ENCODE results near the gene B4GALT3. TPM values are rescaled to one million over a fixed set of nuclear protein-coding genes. Genes with fewer than 3 reads are reported as not detected.

Gene B4GALT3
- total and polyA plus RNA-seq, 2 of the 4 experiments (the other 2 are of a cell fraction) = 19.9 to 36.0 TPM

DNA sequence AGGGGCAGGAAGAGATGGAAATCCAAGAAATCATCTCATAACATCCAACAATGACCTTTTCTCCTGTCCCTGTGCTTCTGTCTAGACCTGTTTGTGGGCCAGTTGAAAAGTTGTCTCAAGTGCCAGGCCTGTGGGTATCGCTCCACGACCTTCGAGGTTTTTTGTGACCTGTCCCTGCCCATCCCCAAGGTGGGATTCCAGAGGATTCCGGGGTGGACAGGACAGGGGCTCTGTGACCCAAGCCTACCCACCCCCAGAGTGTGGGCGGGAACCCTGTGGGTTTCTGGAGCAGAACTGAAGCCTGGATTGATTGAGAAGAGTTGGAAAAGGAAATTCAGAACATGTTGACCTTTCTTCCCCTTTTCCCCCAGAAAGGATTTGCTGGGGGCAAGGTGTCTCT is 13.5 kb downstream of the B4GALT3 start:
- no peak overlapping the region for H3K4ac ChIP-seq (ENCODE audit: low read depth, low read length)
- H3K4me3 ChIP-seq (ENCODE audit: insufficient read depth, low read depth, low read length) = no peak overlapping the region
- no peak overlapping the region for H3K18ac ChIP-seq (ENCODE audit: low read depth, low read length)
- H4K5ac ChIP-seq (ENCODE audit: low read depth, low read length) = no peak overlapping the region
- no peak overlapping the region for H2BK120ac ChIP-seq (ENCODE audit: low read depth, low read length)
- no peak overlapping the region for H3K14ac ChIP-seq (replicated peaks; ENCODE audit: low read depth, low read length)
- peaks cover 8% of the 10 kb centered on the region for H3K4me1 ChIP-seq (ENCODE audit: control insufficient read depth, insufficient read depth, low read length)
- CTCF ChIA-PET = no interaction called here
- no peak overlapping the region for H2AFZ ChIP-seq (replicated peaks; ENCODE audit: low read length, poor library complexity)
- DNase-seq = no peak
- POLR2A ChIA-PET (ENCODE audit: unreplicated experiment) = no interaction called here
- no peak overlapping the region for H4K8ac ChIP-seq (ENCODE audit: low read depth in 2 of 2, low read length in 2 of 2)
- TF ChIP-seq ELK1 (IDR thresholded peaks at IDR 0.05; ENCODE audit: borderline replicate concordance, low read depth, low read length) (no peak), POLR2A (IDR thresholded peaks at IDR 0.05; ENCODE audit: low read depth, low read length) (no peak), MAFK (IDR thresholded peaks at IDR 0.05; ENCODE audit: low read depth, low read length) (no peak), RCOR1 (IDR thresholded peaks at IDR 0.05; ENCODE audit: insufficient replicate concordance, low read length) (no peak), SMC3 (IDR thresholded peaks at IDR 0.05; ENCODE audit: low read depth, low read length) (no peak)
- no peaks in the 10 kb centered on the region for H4K20me1 ChIP-seq (ENCODE audit: insufficient read depth, low read length)
- no peak overlapping the region for H3K56ac ChIP-seq (ENCODE audit: extremely low read depth, insufficient read depth, low read length)
- no CpG with 5 or more reads among the region's 5 CpGs for whole genome bisulfite sequencing, 2 experiments (ENCODE audit: extremely low coverage in 2 of 2, insufficient read length in 1 of 2)
- no peak overlapping the region for H2AK9ac ChIP-seq (replicated peaks; ENCODE audit: low read depth, low read length, poor library complexity)
- no peak overlapping the region for H3K9ac ChIP-seq (ENCODE audit: low read depth, low read length)
- peaks cover 13% of the 10 kb centered on the region for H3K9me1 ChIP-seq (ENCODE audit: insufficient read depth, low read length)
- intact Hi-C loops (cut with micrococcal nuclease) (no loop called here), in situ Hi-C loops (cut with MboI; ENCODE audit: low sequenced_read_pairs) (no loop called here), dilution Hi-C loops (cut with HindIII; ENCODE audit: low sequenced_read_pairs, unreplicated experiment) (no loop called here)
- H3K27me3 ChIP-seq (ENCODE audit: control insufficient read depth, insufficient read depth, low read length) = no peaks in the 10 kb centered on the region
- H3K36me3 ChIP-seq (ENCODE audit: control insufficient read depth, insufficient read depth, low read length) = peaks cover 24% of the 10 kb centered on the region
- H3K27ac ChIP-seq (ENCODE audit: insufficient read depth, low read length) = no peak overlapping the region
- no peak overlapping the region for H2BK15ac ChIP-seq (ENCODE audit: low read depth, low read length)
- peaks cover 19 to 36% of the 10 kb centered on the region in 2 experiments for H3K79me1 ChIP-seq (ENCODE audit: low read depth in 1 of 2, low read length in 2 of 2)
- H3K23ac ChIP-seq (ENCODE audit: low read depth, low read length) = no peak overlapping the region
- no peak overlapping the region for H2BK5ac ChIP-seq (ENCODE audit: low read depth, low read length, poor library complexity, severe bottlenecking)
- no peak for ATAC-seq (ENCODE audit: low read depth)
- no peaks in the 10 kb centered on the region for H3K9me3 ChIP-seq (ENCODE audit: control insufficient read depth, insufficient read depth, low read length)
- H2BK20ac ChIP-seq (ENCODE audit: low read depth, low read length) = no peak overlapping the region
- no peak overlapping the region for H3K4me2 ChIP-seq (ENCODE audit: low read depth, low read length)
- H2AK5ac ChIP-seq (ENCODE audit: low read depth, low read length) = no peak overlapping the region
- no peak overlapping the region for H4K91ac ChIP-seq (ENCODE audit: insufficient read depth, low read depth, low read length)
- no TSS peak for BruUV-seq (replicated peaks)

Data from IMR-90 (cell line).